Panc1 (cell line): ENCODE data around the gene POLR3E.

Experiments
- POLR2AphosphoS5 ChIP-seq: IDR thresholded peaks from 2 replicates; pipeline ENCODE4 v1.6.1; 2012; ENCODE audit warnings: mild to moderate bottlenecking, low read depth, low read length, moderate library complexity
- TCF7L2 ChIP-seq: IDR thresholded peaks from 2 replicates; pipeline ENCODE4 v1.6.1; 2011; ENCODE audit warnings: mild to moderate bottlenecking, low read depth, low read length, inconsistent platforms
- TF ChIP-seq, protein P1 (sequence below): fragments of 450-650 bp; IDR thresholded peaks from 2 replicates; pipeline ENCODE4 v1.5.1; 2017; ENCODE audit warnings: mild to moderate bottlenecking
- TF ChIP-seq, protein P2 (sequence below), 2 experiments: IDR thresholded peaks; 2 replicates each; pipeline ENCODE4 v1.6.1; 2011 to 2012; ENCODE audit warnings: low read depth in 2 of 2, control low read depth in 1 of 2, low read length in 1 of 2, mild to moderate bottlenecking in 1 of 2, moderate library complexity in 1 of 2; ENCODE audit not compliant: insufficient read depth in 1 of 2

GRCh38 chr16:22358000-22358399 is 60.8 kb downstream of the POLR3E start:
- TF ChIP-seq, protein P1, sequence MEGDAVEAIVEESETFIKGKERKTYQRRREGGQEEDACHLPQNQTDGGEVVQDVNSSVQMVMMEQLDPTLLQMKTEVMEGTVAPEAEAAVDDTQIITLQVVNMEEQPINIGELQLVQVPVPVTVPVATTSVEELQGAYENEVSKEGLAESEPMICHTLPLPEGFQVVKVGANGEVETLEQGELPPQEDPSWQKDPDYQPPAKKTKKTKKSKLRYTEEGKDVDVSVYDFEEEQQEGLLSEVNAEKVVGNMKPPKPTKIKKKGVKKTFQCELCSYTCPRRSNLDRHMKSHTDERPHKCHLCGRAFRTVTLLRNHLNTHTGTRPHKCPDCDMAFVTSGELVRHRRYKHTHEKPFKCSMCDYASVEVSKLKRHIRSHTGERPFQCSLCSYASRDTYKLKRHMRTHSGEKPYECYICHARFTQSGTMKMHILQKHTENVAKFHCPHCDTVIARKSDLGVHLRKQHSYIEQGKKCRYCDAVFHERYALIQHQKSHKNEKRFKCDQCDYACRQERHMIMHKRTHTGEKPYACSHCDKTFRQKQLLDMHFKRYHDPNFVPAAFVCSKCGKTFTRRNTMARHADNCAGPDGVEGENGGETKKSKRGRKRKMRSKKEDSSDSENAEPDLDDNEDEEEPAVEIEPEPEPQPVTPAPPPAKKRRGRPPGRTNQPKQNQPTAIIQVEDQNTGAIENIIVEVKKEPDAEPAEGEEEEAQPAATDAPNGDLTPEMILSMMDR = no peak
- TF ChIP-seq TCF7L2 (no peak), POLR2AphosphoS5 (no peak)
- TF ChIP-seq, protein P2, sequence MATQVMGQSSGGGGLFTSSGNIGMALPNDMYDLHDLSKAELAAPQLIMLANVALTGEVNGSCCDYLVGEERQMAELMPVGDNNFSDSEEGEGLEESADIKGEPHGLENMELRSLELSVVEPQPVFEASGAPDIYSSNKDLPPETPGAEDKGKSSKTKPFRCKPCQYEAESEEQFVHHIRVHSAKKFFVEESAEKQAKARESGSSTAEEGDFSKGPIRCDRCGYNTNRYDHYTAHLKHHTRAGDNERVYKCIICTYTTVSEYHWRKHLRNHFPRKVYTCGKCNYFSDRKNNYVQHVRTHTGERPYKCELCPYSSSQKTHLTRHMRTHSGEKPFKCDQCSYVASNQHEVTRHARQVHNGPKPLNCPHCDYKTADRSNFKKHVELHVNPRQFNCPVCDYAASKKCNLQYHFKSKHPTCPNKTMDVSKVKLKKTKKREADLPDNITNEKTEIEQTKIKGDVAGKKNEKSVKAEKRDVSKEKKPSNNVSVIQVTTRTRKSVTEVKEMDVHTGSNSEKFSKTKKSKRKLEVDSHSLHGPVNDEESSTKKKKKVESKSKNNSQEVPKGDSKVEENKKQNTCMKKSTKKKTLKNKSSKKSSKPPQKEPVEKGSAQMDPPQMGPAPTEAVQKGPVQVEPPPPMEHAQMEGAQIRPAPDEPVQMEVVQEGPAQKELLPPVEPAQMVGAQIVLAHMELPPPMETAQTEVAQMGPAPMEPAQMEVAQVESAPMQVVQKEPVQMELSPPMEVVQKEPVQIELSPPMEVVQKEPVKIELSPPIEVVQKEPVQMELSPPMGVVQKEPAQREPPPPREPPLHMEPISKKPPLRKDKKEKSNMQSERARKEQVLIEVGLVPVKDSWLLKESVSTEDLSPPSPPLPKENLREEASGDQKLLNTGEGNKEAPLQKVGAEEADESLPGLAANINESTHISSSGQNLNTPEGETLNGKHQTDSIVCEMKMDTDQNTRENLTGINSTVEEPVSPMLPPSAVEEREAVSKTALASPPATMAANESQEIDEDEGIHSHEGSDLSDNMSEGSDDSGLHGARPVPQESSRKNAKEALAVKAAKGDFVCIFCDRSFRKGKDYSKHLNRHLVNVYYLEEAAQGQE (IDR thresholded peaks at IDR 0.05; ENCODE audit: insufficient read depth in 1 of 2, low read depth in 2 of 2, low read length in 1 of 2) = no peak
